ENCODE data around the gene HSP90AB1. TPM values are rescaled to one million over a fixed set of nuclear protein-coding genes. Genes with fewer than 3 reads are reported as not detected.
A peak's percentile ranks its signal among the peaks of the same experiment; 100 is the strongest.
"Not testable (repeated sequence)": the region's sequence is repeated elsewhere in the genome, so short reads cannot be mapped to it uniquely, and the experiment has no call there.

Gene HSP90AB1
- total and polyA plus RNA-seq, 2 donors, result 252 to 772 TPM

- not testable (repeated sequence) for H3K4me3 ChIP-seq (ENCODE audit: low read length in 2 of 2); H3K27me3 ChIP-seq (ENCODE audit: control insufficient read depth in 2 of 2, insufficient read depth in 1 of 2, low read length in 1 of 2); H3K9me3 ChIP-seq (ENCODE audit: control insufficient read depth in 2 of 2, insufficient read depth in 1 of 2, low read length in 1 of 2); DNase-seq (ENCODE audit: low read depth in 6 of 9, low spot score in 9 of 9); H3K27ac ChIP-seq (ENCODE audit: low read depth in 1 of 2, low read length in 1 of 2)
- Histone ChIP-seq H3K4me1 (ENCODE audit: control insufficient read depth in 2 of 2, insufficient read depth in 2 of 2, low read length in 2 of 2) (peaks cover 23 to 60% of the 10 kb centered on the region in 2 donors), H3K36me3 (ENCODE audit: control insufficient read depth in 2 of 2, insufficient read depth in 2 of 2, low read length in 1 of 2) (peaks cover 69 to 99% of the 10 kb centered on the region in 2 donors)
- 95% methylated on average over 9 of the region's 9 CpGs for WGBS
These were observed 15.5 kb upstream of the HSP90AB1 start for GRCh38 chr6:44231426-44231825.

- no peaks in the 10 kb centered on the region for H3K27me3 ChIP-seq (ENCODE audit: control insufficient read depth in 2 of 2, insufficient read depth in 1 of 2, low read length in 1 of 2)
- peaks cover 69 to 85% of the 10 kb centered on the region in 2 donors for H3K36me3 ChIP-seq (ENCODE audit: control insufficient read depth in 2 of 2, insufficient read depth in 2 of 2, low read length in 1 of 2)
- no peak overlapping the region for H3K4me3 ChIP-seq (ENCODE audit: low read length in 2 of 2)
- 85% methylated on average over 16 of the region's 16 CpGs for WGBS
- no peak for DNase-seq (ENCODE audit: low read depth in 6 of 9, low spot score in 9 of 9)
- H3K9me3 ChIP-seq (ENCODE audit: control insufficient read depth in 2 of 2, insufficient read depth in 1 of 2, low read length in 1 of 2), result peaks cover 0 to 3% of the 10 kb centered on the region in 2 donors
- peak overlapping the region in 1 of 2 donors; percentile 80 for H3K27ac ChIP-seq (ENCODE audit: low read depth in 1 of 2, low read length in 1 of 2)
- H3K4me1 ChIP-seq (ENCODE audit: control insufficient read depth in 2 of 2, insufficient read depth in 2 of 2, low read length in 2 of 2), result peaks cover 8 to 54% of the 10 kb centered on the region in 2 donors
These were observed 14.0 kb upstream of the HSP90AB1 start for GRCh38 chr6:44232676-44233566.

- Histone ChIP-seq H3K4me1 (ENCODE audit: control insufficient read depth in 2 of 2, insufficient read depth in 2 of 2, low read length in 2 of 2) (peaks cover 8 to 51% of the 10 kb centered on the region in 2 donors), H3K9me3 (ENCODE audit: control insufficient read depth in 2 of 2, insufficient read depth in 1 of 2, low read length in 1 of 2) (peaks cover 0 to 3% of the 10 kb centered on the region in 2 donors), H3K27me3 (ENCODE audit: control insufficient read depth in 2 of 2, insufficient read depth in 1 of 2, low read length in 1 of 2) (no peaks in the 10 kb centered on the region), H3K36me3 (ENCODE audit: control insufficient read depth in 2 of 2, insufficient read depth in 2 of 2, low read length in 1 of 2) (peaks cover 62 to 77% of the 10 kb centered on the region in 2 donors), H3K4me3 (ENCODE audit: low read length in 2 of 2) (no peak overlapping the region), H3K27ac (ENCODE audit: low read depth in 1 of 2, low read length in 1 of 2) (peak overlapping the region; percentile 36 to 80)
- DNase-seq (ENCODE audit: low read depth in 6 of 9, low spot score in 9 of 9), result no peak
- 85% methylated on average over 14 of the region's 14 CpGs for WGBS
These were observed 13.3 kb upstream of the HSP90AB1 start for GRCh38 chr6:44233567-44234100.

GRCh38 chr6:44234101-44235025, 12.5 kb upstream of the HSP90AB1 start:
- Histone ChIP-seq H3K27ac (ENCODE audit: low read depth in 1 of 2, low read length in 1 of 2) (peak overlapping the region in 1 of 2 donors; percentile 80), H3K27me3 (ENCODE audit: control insufficient read depth in 2 of 2, insufficient read depth in 1 of 2, low read length in 1 of 2) (no peaks in the 10 kb centered on the region), H3K4me1 (ENCODE audit: control insufficient read depth in 2 of 2, insufficient read depth in 2 of 2, low read length in 2 of 2) (peaks cover 8 to 50% of the 10 kb centered on the region in 2 donors), H3K4me3 (ENCODE audit: low read length in 2 of 2) (no peak overlapping the region), H3K9me3 (ENCODE audit: control insufficient read depth in 2 of 2, insufficient read depth in 1 of 2, low read length in 1 of 2) (peaks cover 0 to 3% of the 10 kb centered on the region in 2 donors), H3K36me3 (ENCODE audit: control insufficient read depth in 2 of 2, insufficient read depth in 2 of 2, low read length in 1 of 2) (peaks cover 55 to 70% of the 10 kb centered on the region in 2 donors)
- DNase-seq (ENCODE audit: low read depth in 6 of 9, low spot score in 9 of 9), result no peak
- 90% methylated on average over 5 of the region's 5 CpGs for WGBS

GRCh38 chr6:44235269-44235668, 11.6 kb upstream of the HSP90AB1 start:
- H3K27ac ChIP-seq (ENCODE audit: low read depth in 1 of 2, low read length in 1 of 2), result no peak overlapping the region
- peaks cover 46 to 61% of the 10 kb centered on the region in 2 donors for H3K36me3 ChIP-seq (ENCODE audit: control insufficient read depth in 2 of 2, insufficient read depth in 2 of 2, low read length in 1 of 2)
- peaks cover 0 to 3% of the 10 kb centered on the region in 2 donors for H3K9me3 ChIP-seq (ENCODE audit: control insufficient read depth in 2 of 2, insufficient read depth in 1 of 2, low read length in 1 of 2)
- no peak overlapping the region for H3K4me3 ChIP-seq (ENCODE audit: low read length in 2 of 2)
- 94% methylated on average over 6 of the region's 6 CpGs for WGBS
- H3K4me1 ChIP-seq (ENCODE audit: control insufficient read depth in 2 of 2, insufficient read depth in 2 of 2, low read length in 2 of 2), result peaks cover 8 to 46% of the 10 kb centered on the region in 2 donors
- no peaks in the 10 kb centered on the region for H3K27me3 ChIP-seq (ENCODE audit: control insufficient read depth in 2 of 2, insufficient read depth in 1 of 2, low read length in 1 of 2)
- DNase-seq (ENCODE audit: low read depth in 6 of 9, low spot score in 9 of 9), result no peak

- 97% methylated on average over 6 of the region's 6 CpGs for WGBS
- H3K36me3 ChIP-seq (ENCODE audit: control insufficient read depth in 2 of 2, insufficient read depth in 2 of 2, low read length in 1 of 2), result peaks cover 40 to 54% of the 10 kb centered on the region in 2 donors
- H3K9me3 ChIP-seq (ENCODE audit: control insufficient read depth in 2 of 2, insufficient read depth in 1 of 2, low read length in 1 of 2), result peaks cover 0 to 3% of the 10 kb centered on the region in 2 donors
- H3K4me3 ChIP-seq (ENCODE audit: low read length in 2 of 2), result no peak overlapping the region
- no peak overlapping the region for H3K27ac ChIP-seq (ENCODE audit: low read depth in 1 of 2, low read length in 1 of 2)
- no peak for DNase-seq (ENCODE audit: low read depth in 6 of 9, low spot score in 9 of 9)
- H3K27me3 ChIP-seq (ENCODE audit: control insufficient read depth in 2 of 2, insufficient read depth in 1 of 2, low read length in 1 of 2), result no peaks in the 10 kb centered on the region
- peaks cover 8 to 46% of the 10 kb centered on the region in 2 donors for H3K4me1 ChIP-seq (ENCODE audit: control insufficient read depth in 2 of 2, insufficient read depth in 2 of 2, low read length in 2 of 2)
These were observed 10.9 kb upstream of the HSP90AB1 start for GRCh38 chr6:44235891-44236516.

GRCh38 chr6:44237021-44237812, 9.7 kb upstream of the HSP90AB1 start:
- Histone ChIP-seq H3K4me3 (ENCODE audit: low read length in 2 of 2) (peak overlapping the region; percentile 52 to 54), H3K27ac (ENCODE audit: low read depth in 1 of 2, low read length in 1 of 2) (peak overlapping the region; percentile 79 to 90), H3K27me3 (ENCODE audit: control insufficient read depth in 2 of 2, insufficient read depth in 1 of 2, low read length in 1 of 2) (no peaks in the 10 kb centered on the region), H3K4me1 (ENCODE audit: control insufficient read depth in 2 of 2, insufficient read depth in 2 of 2, low read length in 2 of 2) (peaks cover 8 to 42% of the 10 kb centered on the region in 2 donors), H3K36me3 (ENCODE audit: control insufficient read depth in 2 of 2, insufficient read depth in 2 of 2, low read length in 1 of 2) (peaks cover 28 to 42% of the 10 kb centered on the region in 2 donors), H3K9me3 (ENCODE audit: control insufficient read depth in 2 of 2, insufficient read depth in 1 of 2, low read length in 1 of 2) (peaks cover 0 to 3% of the 10 kb centered on the region in 2 donors)
- peak in 1 of 9 donors; percentile 42 for DNase-seq (ENCODE audit: low read depth in 6 of 9, low spot score in 9 of 9)
- WGBS, result 52% methylated on average over 22 of the region's 22 CpGs
